MCF 10A (cell line): Measurements from ENCODE around the gene MIOX. TPM values are rescaled to one million over a fixed set of nuclear protein-coding genes. Genes with fewer than 3 reads are reported as not detected.

ENCODE experiments used
- BruUV-seq: library from RNA; stranded (reverse); fragments of 400-500 nt; replicated peaks from 2 replicates; lab custom pipeline; 2021; lab: Mats Ljungman, UMichigan
- CTCF ChIA-PET: fragments of 300-600 bp; sonication (Branson Sonifier 250); formaldehyde crosslinking; extraction: SDS; loops from one replicate; lab custom pipeline; 2021; ENCODE audit warnings: antibody characterized with exemption, inconsistent platforms; lab: Yijun Ruan, JAX
- POLR2A ChIA-PET: fragments of 300-600, 350-650 bp; sonication (Branson Sonifier 250); formaldehyde crosslinking; extraction: SDS; loops from one replicate; lab custom pipeline; 2020; ENCODE audit warnings: antibody characterized with exemption, inconsistent platforms; lab: Yijun Ruan, JAX
- DNase-seq: peaks from one replicate; pipeline ENCODE4 v3.0.0-alpha.2; 2018; ENCODE audit not compliant: unreplicated experiment
- H3K27ac Mint-ChIP-seq: one replicate; pipeline ENCODE4 v1.8.0; 2022; ENCODE audit warnings: mild to moderate bottlenecking, low read depth, mixed read lengths; ENCODE audit not compliant: unreplicated experiment
- H3K27me3 Mint-ChIP-seq: one replicate; pipeline ENCODE4 v1.8.0; 2022; ENCODE audit warnings: mixed read lengths; ENCODE audit not compliant: insufficient read depth, unreplicated experiment
- H3K36me3 Mint-ChIP-seq: one replicate; pipeline ENCODE4 v1.8.0; 2022; ENCODE audit warnings: mild to moderate bottlenecking, moderate library complexity, mixed read lengths; ENCODE audit not compliant: insufficient read depth, unreplicated experiment
- H3K4me1 Mint-ChIP-seq: one replicate; pipeline ENCODE4 v1.8.0; 2022; ENCODE audit warnings: mixed read lengths; ENCODE audit not compliant: insufficient read depth, unreplicated experiment
- H3K4me3 Mint-ChIP-seq: one replicate; pipeline ENCODE4 v1.8.0; 2022; ENCODE audit warnings: mild to moderate bottlenecking, moderate library complexity, mixed read lengths; ENCODE audit not compliant: unreplicated experiment
- H3K9me3 Mint-ChIP-seq: one replicate; pipeline ENCODE4 v1.8.0; 2022; ENCODE audit warnings: mixed read lengths; ENCODE audit not compliant: unreplicated experiment
- intact Hi-C: fragments of 100-400 bp; cut with micrococcal nuclease; formaldehyde crosslinking; loops from 2 replicates; pipeline ENCODE4 v1.14.1; 2022
- total RNA-seq: library from RNA; stranded (reverse); gene quantifications from 2 replicates; pipeline ENCODE4 v1.2.3, GENCODE V29; 2022
- TF ChIP-seq, protein P1 (sequence below): fragments of 200-600 bp; IDR thresholded peaks from one replicate; pipeline ENCODE4 v1.8.0; 2022; ENCODE audit warnings: antibody characterized with exemption, mild to moderate bottlenecking; ENCODE audit not compliant: unreplicated experiment

The MIOX gene
- total RNA-seq, 1 experiment from 2014 or later: 0.63 TPM

DNA sequence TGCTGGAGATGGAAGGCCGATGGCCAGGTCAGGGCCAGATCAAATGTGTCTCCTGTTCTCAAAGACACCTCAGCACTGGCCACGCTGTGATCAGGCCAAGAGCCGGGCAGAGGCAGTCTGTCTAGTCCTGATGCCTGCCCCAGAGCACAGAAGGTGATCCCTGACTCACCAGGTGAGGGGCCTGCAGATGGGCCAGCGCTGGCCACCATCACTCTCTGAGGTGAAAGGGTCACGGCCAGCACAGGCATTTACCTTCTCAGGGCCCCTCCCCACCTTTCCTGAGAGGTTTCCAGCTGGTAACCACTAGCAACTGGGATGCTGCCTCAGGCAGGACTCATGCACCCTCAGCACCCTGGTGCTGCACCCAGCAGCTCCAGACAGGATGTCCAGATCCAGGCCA is 14.7 kb upstream of the MIOX start:
- Mint-ChIP-seq H3K36me3 (peaks cover 28% of the 10 kb centered on the region), H3K4me1 (peaks cover 30% of the 10 kb centered on the region), H3K9me3 (no peaks in the 10 kb centered on the region), H3K27ac (no peak overlapping the region), H3K4me3 (no peak overlapping the region), H3K27me3 (no peaks in the 10 kb centered on the region)
- no TSS peak for BruUV-seq
- intact Hi-C loops: no loop called here
- TF ChIP-seq, protein P1, sequence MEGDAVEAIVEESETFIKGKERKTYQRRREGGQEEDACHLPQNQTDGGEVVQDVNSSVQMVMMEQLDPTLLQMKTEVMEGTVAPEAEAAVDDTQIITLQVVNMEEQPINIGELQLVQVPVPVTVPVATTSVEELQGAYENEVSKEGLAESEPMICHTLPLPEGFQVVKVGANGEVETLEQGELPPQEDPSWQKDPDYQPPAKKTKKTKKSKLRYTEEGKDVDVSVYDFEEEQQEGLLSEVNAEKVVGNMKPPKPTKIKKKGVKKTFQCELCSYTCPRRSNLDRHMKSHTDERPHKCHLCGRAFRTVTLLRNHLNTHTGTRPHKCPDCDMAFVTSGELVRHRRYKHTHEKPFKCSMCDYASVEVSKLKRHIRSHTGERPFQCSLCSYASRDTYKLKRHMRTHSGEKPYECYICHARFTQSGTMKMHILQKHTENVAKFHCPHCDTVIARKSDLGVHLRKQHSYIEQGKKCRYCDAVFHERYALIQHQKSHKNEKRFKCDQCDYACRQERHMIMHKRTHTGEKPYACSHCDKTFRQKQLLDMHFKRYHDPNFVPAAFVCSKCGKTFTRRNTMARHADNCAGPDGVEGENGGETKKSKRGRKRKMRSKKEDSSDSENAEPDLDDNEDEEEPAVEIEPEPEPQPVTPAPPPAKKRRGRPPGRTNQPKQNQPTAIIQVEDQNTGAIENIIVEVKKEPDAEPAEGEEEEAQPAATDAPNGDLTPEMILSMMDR: no peak
- CTCF ChIA-PET: interaction anchor here (0.7 to 1.6 kb wide), 3 partner anchors 17 to 149 kb away, joined by 4 to 5 read pairs (median 4); no protein-coding TSS in a partner anchor
- no peak for DNase-seq
- POLR2A ChIA-PET: no interaction called here

DNA sequence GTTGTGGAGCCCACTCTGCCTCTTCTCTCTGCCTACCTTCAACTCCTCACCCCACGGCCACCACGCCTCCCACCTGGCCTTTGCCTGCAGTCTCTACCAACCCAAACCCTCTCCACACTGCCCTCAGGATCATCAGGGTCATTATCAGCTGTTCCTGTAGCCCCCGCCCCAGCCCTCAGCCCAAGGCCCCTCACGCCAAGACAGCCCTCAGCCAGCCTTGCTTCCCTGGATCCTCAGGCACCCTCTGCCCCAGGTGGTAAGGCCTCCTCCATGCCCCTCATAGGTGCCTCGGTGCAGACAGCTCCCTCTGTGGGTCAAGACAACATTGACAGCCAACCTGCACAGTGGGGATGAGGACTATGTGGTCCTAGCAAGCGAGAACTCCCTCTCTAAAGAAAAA is 13.6 kb upstream of the MIOX start:
- intact Hi-C loops: no loop called here
- BruUV-seq: no TSS peak
- peaks cover 25% of the 10 kb centered on the region for H3K36me3 Mint-ChIP-seq
- H3K27ac Mint-ChIP-seq: peak overlapping the region; percentile 78
- H3K9me3 Mint-ChIP-seq: no peaks in the 10 kb centered on the region
- ChIA-PET CTCF (interaction anchor here (0.5 to 1.6 kb wide), 8 partner anchors 15 to 218 kb away, joined by 3 to 5 read pairs (median 4); no protein-coding TSS in a partner anchor), POLR2A (interaction anchor here (0.5 to 1.7 kb wide), 3 partner anchors 20 to 68 kb away, joined by 3 to 8 read pairs (median 4); no protein-coding TSS in a partner anchor)
- peak overlapping the region; percentile 90 for H3K4me3 Mint-ChIP-seq
- no peaks in the 10 kb centered on the region for H3K27me3 Mint-ChIP-seq
- TF ChIP-seq, protein P1: no peak
- DNase-seq: peak; percentile 37
- peaks cover 36% of the 10 kb centered on the region for H3K4me1 Mint-ChIP-seq

DNA sequence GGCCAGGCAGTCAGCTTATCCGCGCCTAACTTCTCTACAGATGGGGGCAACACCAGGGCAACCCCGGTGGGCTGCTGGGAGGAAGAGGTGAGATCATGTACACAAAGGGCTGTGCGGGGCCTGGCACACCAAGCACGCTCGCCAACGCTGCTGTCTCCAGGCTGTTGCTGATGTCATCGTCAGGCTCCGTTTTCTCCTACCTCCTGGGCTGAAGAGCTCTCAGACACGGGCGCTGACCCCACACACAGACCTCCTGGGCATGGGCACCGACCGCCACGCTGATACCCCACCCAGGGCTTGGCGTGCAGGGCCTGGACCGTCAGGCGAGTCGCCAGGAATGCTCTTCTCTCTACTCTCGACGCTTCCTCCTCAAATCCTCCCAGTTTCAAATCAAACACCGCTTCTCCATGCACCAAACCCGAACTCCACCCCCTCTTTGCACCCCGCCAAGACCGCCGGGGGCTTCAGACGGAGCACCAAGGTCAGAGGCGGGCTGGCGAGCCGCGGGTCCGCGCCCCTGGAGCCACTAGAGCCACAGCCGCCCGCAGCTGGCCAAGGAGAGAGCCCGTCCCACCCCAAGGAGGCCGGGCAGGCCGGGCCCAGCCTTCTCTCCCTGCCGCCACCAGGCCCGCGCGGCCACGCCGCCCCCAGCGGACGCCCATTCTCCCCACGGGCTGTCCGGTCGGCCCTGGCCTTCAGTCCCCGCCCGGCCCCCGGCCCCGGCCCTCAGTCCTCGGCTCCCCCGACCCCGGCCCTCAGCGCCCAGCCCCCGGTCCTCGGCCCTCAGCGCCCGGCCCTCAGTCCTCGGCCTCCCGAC is 12.6 kb upstream of the MIOX start:
- no peak for DNase-seq
- Mint-ChIP-seq H3K4me1 (peaks cover 36% of the 10 kb centered on the region), H3K27ac (peak overlapping the region; percentile 78), H3K4me3 (peak overlapping the region; percentile 90), H3K27me3 (no peaks in the 10 kb centered on the region), H3K9me3 (no peaks in the 10 kb centered on the region), H3K36me3 (peaks cover 19% of the 10 kb centered on the region)
- CTCF ChIA-PET: interaction anchor here (0.6 to 0.8 kb wide), 3 partner anchors 20 to 147 kb away, joined by 3 to 4 read pairs (median 4); no protein-coding TSS in a partner anchor
- TF ChIP-seq, protein P1: no peak
- BruUV-seq: no TSS peak
- POLR2A ChIA-PET: interaction anchor here (0.6 to 1.7 kb wide), 4 partner anchors 35 to 89 kb away, joined by 3 to 8 read pairs (median 4); partner anchors contain the start of genes SCO2 and SYCE3
- intact Hi-C loops: no loop called here
